Endothelial cell of umbilical vein (primary cell): ENCODE results near the gene EXOC3. TPM values are rescaled to one million over a fixed set of nuclear protein-coding genes. Genes with fewer than 3 reads are reported as not detected.

Experiments
- BruUV-seq: library from RNA; stranded (reverse); fragments of 400-500 nt; replicated peaks from 2 replicates; lab custom pipeline; 2021; lab: Mats Ljungman, UMichigan
- CTCF ChIA-PET: fragments of 300-600, 350-600 bp; sonication (Branson Sonifier 250); formaldehyde crosslinking; loops from one replicate; lab custom pipeline; 2021; ENCODE audit warnings: antibody characterized with exemption, inconsistent platforms; lab: Charles Lee
- POLR2A ChIA-PET: fragments of 300-600, 350-600 bp; sonication (Branson Sonifier 250); formaldehyde crosslinking; loops from one replicate; lab custom pipeline; 2021; ENCODE audit warnings: antibody characterized with exemption, inconsistent platforms; lab: Charles Lee
- DNase-seq: peaks from one replicate; pipeline ENCODE4 v3.0.0-alpha.2; 2011; ENCODE audit warnings: low read depth, low spot score
- FAIRE-seq: peaks from 2 replicates; lab custom pipeline; 2011; peaks lifted over from hg19 to GRCh38; lab: Jason Lieb, UNC
- H2AFZ ChIP-seq: 2 replicates; pipeline ENCODE4 v1.6.0; 2012; ENCODE audit warnings: low read depth, low read length, control low read depth, inconsistent platforms
- H3K27ac ChIP-seq: 2 replicates; pipeline ENCODE4 v1.5.1; 2011; ENCODE audit warnings: low read depth, mild to moderate bottlenecking, control low read depth, low read length, moderate library complexity; ENCODE audit not compliant: insufficient read depth
- H3K27me3 ChIP-seq, 2 experiments: 2 replicates each; pipeline versions ENCODE4 v1.6.0 to v1.6.1; 2011; ENCODE audit warnings: low read length in 2 of 2, mixed read lengths in 1 of 2; ENCODE audit not compliant: control insufficient read depth in 2 of 2, insufficient read depth in 2 of 2
- H3K36me3 ChIP-seq, 2 experiments: 2 replicates in 1 of 2; 3 replicates in 1 of 2; pipeline ENCODE4 v1.5.1; 2011; ENCODE audit warnings: low read length in 2 of 2, mild to moderate bottlenecking in 1 of 2, moderate library complexity in 1 of 2; ENCODE audit not compliant: control insufficient read depth in 2 of 2, insufficient read depth in 2 of 2; ENCODE audit errors: extremely low read depth in 1 of 2
- H3K4me1 ChIP-seq: 3 replicates; pipeline ENCODE4 v1.5.1; 2011; ENCODE audit warnings: mild to moderate bottlenecking, low read length; ENCODE audit not compliant: control insufficient read depth, insufficient read depth; ENCODE audit errors: extremely low read depth
- H3K4me2 ChIP-seq: 2 replicates; pipeline ENCODE4 v1.6.1; 2011; ENCODE audit warnings: low read length, control low read depth, mixed read lengths; ENCODE audit not compliant: insufficient read depth
- H3K4me3 ChIP-seq, 3 experiments: fragments of 200-600 bp in 1 of 3; sonication (generic), shearing (Covaris generic) in 1 of 3; replicated peaks in 1 of 3; 2 replicates each; pipeline ENCODE4 v1.5.1; 2011 to 2016; ENCODE audit warnings: control low read depth in 3 of 3, low read length in 3 of 3, mild to moderate bottlenecking in 2 of 3, inconsistent platforms in 1 of 3, low read depth in 1 of 3, moderate library complexity in 1 of 3; ENCODE audit not compliant: insufficient read depth in 1 of 3
- H3K79me2 ChIP-seq: 2 replicates; pipeline ENCODE4 v1.6.0; 2012; ENCODE audit warnings: low read length, inconsistent platforms; ENCODE audit not compliant: control insufficient read depth, insufficient read depth
- H3K9ac ChIP-seq: replicated peaks from 2 replicates; pipeline ENCODE3; 2011; ENCODE audit warnings: low read length, control low read depth; ENCODE audit not compliant: insufficient read depth; ENCODE audit errors: extremely low read depth
- H3K9me1 ChIP-seq: replicated peaks from 3 replicates; pipeline ENCODE4 v1.6.0; 2011; ENCODE audit warnings: mild to moderate bottlenecking, low read length; ENCODE audit not compliant: control insufficient read depth, insufficient read depth; ENCODE audit errors: extremely low read depth
- H3K9me3 ChIP-seq: replicated peaks from 2 replicates; pipeline ENCODE4 v1.5.1; 2012; ENCODE audit warnings: low read length, inconsistent platforms; ENCODE audit not compliant: control insufficient read depth, insufficient read depth
- H4K20me1 ChIP-seq: replicated peaks from 2 replicates; pipeline ENCODE3; 2011; ENCODE audit warnings: mild to moderate bottlenecking, low read length; ENCODE audit not compliant: control insufficient read depth, insufficient read depth; ENCODE audit errors: extremely low read depth
- CTCF ChIP-seq, 2 donors: IDR thresholded peaks; 1 replicate in 1 of 2; 2 replicates in 1 of 2; pipeline ENCODE4 v1.5.1; 2011; ENCODE audit warnings: low read length in 2 of 2, mild to moderate bottlenecking in 2 of 2, moderate library complexity in 2 of 2, control low read depth in 1 of 2, inconsistent platforms in 1 of 2, low read depth in 1 of 2; ENCODE audit not compliant: insufficient read depth in 1 of 2; ENCODE audit errors: extremely low read depth in 1 of 2
- EZH2 ChIP-seq: IDR thresholded peaks from 2 replicates; pipeline ENCODE4 v1.6.1; 2012; ENCODE audit warnings: borderline replicate concordance, low read depth, mild to moderate bottlenecking, moderate library complexity, low read length, inconsistent platforms; ENCODE audit not compliant: severe bottlenecking
- FOS ChIP-seq: IDR thresholded peaks from 2 replicates; pipeline ENCODE4 v1.6.1; 2011; ENCODE audit warnings: mild to moderate bottlenecking, low read length, moderate library complexity, borderline replicate concordance; ENCODE audit not compliant: insufficient read depth
- GATA2 ChIP-seq: IDR thresholded peaks from 2 replicates; pipeline ENCODE4 v1.7.0; 2011; ENCODE audit warnings: low read depth, mild to moderate bottlenecking, moderate library complexity, mixed read lengths, low read length; ENCODE audit not compliant: insufficient read length, insufficient read depth
- JUN ChIP-seq: IDR thresholded peaks from 2 replicates; pipeline ENCODE4 v1.6.1; 2011; ENCODE audit warnings: borderline replicate concordance, low read depth; ENCODE audit not compliant: insufficient read length, insufficient read depth
- MAX ChIP-seq: IDR thresholded peaks from 2 replicates; pipeline ENCODE4 v1.6.1; 2011; ENCODE audit not compliant: insufficient read depth, insufficient read length
- MYC ChIP-seq: IDR thresholded peaks from one replicate; pipeline ENCODE4 v1.6.1; 2011; ENCODE audit warnings: mild to moderate bottlenecking, low read depth, low read length
- POLR2A ChIP-seq: IDR thresholded peaks from 2 replicates; pipeline ENCODE4 v1.6.1; 2012; ENCODE audit warnings: low read depth, mild to moderate bottlenecking, control low read depth, low read length
- POLR2AphosphoS5 ChIP-seq: IDR thresholded peaks from 2 replicates; pipeline ENCODE4 v1.6.1; 2012; ENCODE audit warnings: low read depth, mild to moderate bottlenecking, control low read depth, low read length, moderate library complexity; ENCODE audit not compliant: insufficient read depth
- dilution Hi-C: fragments of 300-500 bp; cut with MboI; formaldehyde crosslinking; loops from one replicate; pipeline ENCODE4 v1.15.0; 2019; ENCODE audit warnings: low sequenced_read_pairs; ENCODE audit not compliant: extremely low pct_ligation_motif_present
- intact Hi-C: fragments of 100-400 bp; cut with micrococcal nuclease; formaldehyde crosslinking; loops from one replicate; pipeline ENCODE4 v1.10.0; 2022
- polyA plus RNA-seq, 4 experiments: library from polyadenylated mRNA; depleted of rRNA in 3 of 4; stranded (reverse) in 3 of 4; unstranded in 1 of 4; fragments of >200 nt; gene quantifications; 2 replicates each; pipeline versions ENCODE4 v1.2.1 to v1.2.3, GENCODE V29; 2011 to 2012; ENCODE audit warnings: missing spikeins in 1 of 4
- total RNA-seq: library from RNA; stranded (reverse); gene quantifications from 2 replicates; pipeline ENCODE4 v1.2.3, GENCODE V29; 2021

EXOC3 gene
- total and polyA plus RNA-seq, 2 donors (not counting 3 experiments of a cell fraction or from before 2014, with no cell fraction given) = 26.4 to 52.9 TPM

- no peak for TF ChIP-seq JUN
- TF ChIP-seq CTCF (IDR thresholded peaks at IDR 0.05; ENCODE audit: extremely low read depth in 1 of 2, insufficient read depth in 1 of 2, low read depth in 1 of 2, low read length in 2 of 2) = no peak
- TF ChIP-seq FOS = no peak
- TF ChIP-seq MYC = no peak
- no peak for TF ChIP-seq GATA2
- no peak for TF ChIP-seq POLR2A
- TF ChIP-seq EZH2 = no peak
- TF ChIP-seq MAX = no peak
- no peak for TF ChIP-seq POLR2AphosphoS5
- no peaks in the 10 kb centered on the region for H4K20me1 ChIP-seq
- BruUV-seq = no TSS peak
- H3K4me2 ChIP-seq = no peak overlapping the region
- FAIRE-seq (no peak), DNase-seq (no peak)
- no peaks in the 10 kb centered on the region for H3K36me3 ChIP-seq
- dilution Hi-C loops (no loop called here), intact Hi-C loops (no loop called here)
- H3K4me1 ChIP-seq = no peaks in the 10 kb centered on the region
- no peaks in the 10 kb centered on the region for H3K27me3 ChIP-seq
- H3K4me3 ChIP-seq = no peak overlapping the region
- no peaks in the 10 kb centered on the region for H3K9me1 ChIP-seq
- H3K9ac ChIP-seq = no peak overlapping the region
- H3K27ac ChIP-seq = no peak overlapping the region
- H3K79me2 ChIP-seq = no peaks in the 10 kb centered on the region
- no peak overlapping the region for H2AFZ ChIP-seq
- ChIA-PET CTCF (interaction anchor here (1.7 kb wide), 1 partner anchor 46 kb away, joined by 4 read pairs; no protein-coding TSS in a partner anchor), POLR2A (no interaction called here)
- H3K9me3 ChIP-seq = no peaks in the 10 kb centered on the region
Observed at GRCh38 chr5:492314-492893, 49.4 kb downstream of the EXOC3 start.
